Kidney tubule cell (primary cell): ENCODE results near the gene CRYBG1.

Source experiments
- DNase-seq: peaks from one replicate; pipeline ENCODE4 v3.0.0-alpha.2; 2018; ENCODE audit warnings: low spot score

Gene CRYBG1

GRCh38 chr6:106525107-106525881, 164.8 kb downstream of the CRYBG1 start:
- no peak for DNase-seq

- DNase-seq = no peak
Measured at GRCh38 chr6:106525882-106526275, 165.4 kb downstream of the CRYBG1 start.

GRCh38 chr6:106527117-106527516, 166.6 kb downstream of the CRYBG1 start:
- DNase-seq = no peak

GRCh38 chr6:106527979-106528378, 167.5 kb downstream of the CRYBG1 start:
- peak; percentile 90 for DNase-seq

- no peak for DNase-seq
Measured at GRCh38 chr6:106528521-106528920, 168.0 kb downstream of the CRYBG1 start.

GRCh38 chr6:106529438-106529837, 168.9 kb downstream of the CRYBG1 start:
- DNase-seq = no peak

GRCh38 chr6:106530026-106530425, 169.5 kb downstream of the CRYBG1 start:
- DNase-seq = no peak

GRCh38 chr6:106530502-106530901, 170.0 kb downstream of the CRYBG1 start:
- peak; percentile 32 for DNase-seq

- DNase-seq = no peak
Measured at GRCh38 chr6:106533054-106533453, 172.5 kb downstream of the CRYBG1 start.

- no peak for DNase-seq
Measured at GRCh38 chr6:106534004-106534403, 173.5 kb downstream of the CRYBG1 start.

GRCh38 chr6:106534564-106534982, 174.1 kb downstream of the CRYBG1 start:
- DNase-seq = no peak

- DNase-seq = no peak
Measured at GRCh38 chr6:106535012-106535411, 174.5 kb downstream of the CRYBG1 start.

- no peak for DNase-seq
Measured at GRCh38 chr6:106536357-106536756, 175.8 kb downstream of the CRYBG1 start.

GRCh38 chr6:106536851-106537250, 176.3 kb downstream of the CRYBG1 start:
- DNase-seq = no peak

- DNase-seq = no peak
Measured at GRCh38 chr6:106537662-106538061, 177.1 kb downstream of the CRYBG1 start.

- no peak for DNase-seq
Measured at GRCh38 chr6:106538145-106538544, 177.6 kb downstream of the CRYBG1 start.

- DNase-seq = no peak
Measured at GRCh38 chr6:106539936-106540335, 179.4 kb downstream of the CRYBG1 start.

GRCh38 chr6:106540432-106540831, 179.9 kb downstream of the CRYBG1 start:
- DNase-seq = no peak

GRCh38 chr6:106540907-106541306, 180.4 kb downstream of the CRYBG1 start:
- DNase-seq = no peak

- peak; percentile 71 for DNase-seq
Measured at GRCh38 chr6:106546261-106546690, 185.8 kb downstream of the CRYBG1 start.

- peak; percentile 91 for DNase-seq
Measured at GRCh38 chr6:106546691-106547414, 186.3 kb downstream of the CRYBG1 start.

- DNase-seq = no peak
Measured at GRCh38 chr6:106547601-106548453, 187.3 kb downstream of the CRYBG1 start.
